A673 (cell line): ENCODE results near the gene MACC1. TPM values are rescaled to one million over a fixed set of nuclear protein-coding genes. Genes with fewer than 3 reads are reported as not detected.

Experiments
- BruUV-seq: library from RNA; stranded (reverse); fragments of 400-500 nt; replicated peaks from 2 replicates; lab custom pipeline; 2021; lab: Mats Ljungman, UMichigan
- CTCF ChIA-PET: fragments of 300-600 bp; sonication (Branson Sonifier 250); formaldehyde crosslinking; loops from one replicate; lab custom pipeline; 2022; ENCODE audit warnings: antibody characterized with exemption; lab: Charles Lee
- POLR2A ChIA-PET: fragments of 300-600 bp; sonication (Branson Sonifier 250); formaldehyde crosslinking; loops from one replicate; lab custom pipeline; 2022; ENCODE audit warnings: antibody characterized with exemption; ENCODE audit not compliant: low non-redundant PET; lab: Charles Lee
- DNase-seq: peaks from one replicate; pipeline ENCODE4 v3.0.0-alpha.2; 2015; ENCODE audit warnings: low spot score
- H3K27ac ChIP-seq: fragments of 200-600 bp; sonication (generic); 2 replicates; pipeline ENCODE4 v1.5.1; 2016; ENCODE audit warnings: mixed run types, low read depth, mild to moderate bottlenecking, mixed read lengths, antibody characterized with exemption, low read length; ENCODE audit not compliant: poor library complexity, severe bottlenecking
- H3K27me3 ChIP-seq: fragments of 200-600 bp; sonication (generic); replicated peaks from 2 replicates; pipeline ENCODE4 v1.6.1; 2017; ENCODE audit warnings: mixed run types, low read depth, mild to moderate bottlenecking, mixed read lengths, antibody characterized with exemption, low read length; ENCODE audit not compliant: insufficient read depth, poor library complexity
- H3K36me3 ChIP-seq: fragments of 200-600 bp; sonication (generic); 2 replicates; pipeline ENCODE4 v1.6.1; 2016; ENCODE audit warnings: mixed run types, mild to moderate bottlenecking, mixed read lengths, antibody characterized with exemption, low read length; ENCODE audit not compliant: insufficient read depth, poor library complexity, severe bottlenecking
- H3K4me1 ChIP-seq: fragments of 200-600 bp; sonication (generic); 2 replicates; pipeline ENCODE4 v1.6.1; 2017; ENCODE audit warnings: mixed run types, mild to moderate bottlenecking, mixed read lengths, antibody characterized with exemption, low read length; ENCODE audit not compliant: insufficient read depth, poor library complexity, severe bottlenecking
- H3K4me3 ChIP-seq: fragments of 200-600 bp; sonication (generic); 2 replicates; pipeline ENCODE4 v1.5.1; 2016; ENCODE audit warnings: low read depth, mixed run types, mild to moderate bottlenecking, mixed read lengths, low read length; ENCODE audit not compliant: poor library complexity, severe bottlenecking
- H3K9me3 ChIP-seq: fragments of 200-600 bp; sonication (generic); 2 replicates; pipeline ENCODE4 v1.6.1; 2016; ENCODE audit warnings: mixed run types, low read depth, mild to moderate bottlenecking, mixed read lengths, antibody characterized with exemption, low read length; ENCODE audit not compliant: poor library complexity, severe bottlenecking
- CTCF ChIP-seq: fragments of 300-800, 200-600 bp; sonication (generic); conservative IDR thresholded peaks from 2 replicates; pipeline ENCODE4 v1.5.1; 2017; ENCODE audit warnings: low read depth, mild to moderate bottlenecking, antibody characterized with exemption, low read length, moderate library complexity, mixed read lengths
- EZH2 ChIP-seq: fragments of 200-600 bp; sonication (generic); IDR thresholded peaks from 2 replicates; pipeline ENCODE4 v1.6.1; 2017; ENCODE audit warnings: borderline replicate concordance, low read depth, mild to moderate bottlenecking, mixed read lengths, antibody characterized with exemption, low read length; ENCODE audit not compliant: poor library complexity, severe bottlenecking
- intact Hi-C: fragments of 100-400 bp; cut with micrococcal nuclease; formaldehyde crosslinking; loops from one replicate; pipeline ENCODE4 v1.10.0; 2022; ENCODE audit not compliant: unreplicated experiment
- total RNA-seq: library from RNA; stranded (reverse); gene quantifications from 2 replicates; pipeline ENCODE4 v1.2.3, GENCODE V29; 2021

MACC1 gene
- total RNA-seq, 1 experiment from 2014 or later = not detected

GRCh38 chr7:20158684-20159083, 58.5 kb downstream of the MACC1 start:
- H3K27me3 ChIP-seq = peaks cover 14% of the 10 kb centered on the region
- ChIA-PET POLR2A (no interaction called here), CTCF (no interaction called here)
- no peaks in the 10 kb centered on the region for H3K4me1 ChIP-seq
- intact Hi-C loops = loop anchor here (5.0 kb wide), 1 partner anchor 154 kb away; no protein-coding TSS in a partner anchor
- DNase-seq = peak; percentile 18
- no peak for TF ChIP-seq EZH2
- peak; percentile 40; the same call in 1 of the 2 replicates for TF ChIP-seq CTCF
- no peaks in the 10 kb centered on the region for H3K36me3 ChIP-seq
- BruUV-seq = no TSS peak
- no peak overlapping the region for H3K4me3 ChIP-seq
- no peak overlapping the region for H3K27ac ChIP-seq
- no peaks in the 10 kb centered on the region for H3K9me3 ChIP-seq

GRCh38 chr7:20157456-20157855, 59.7 kb downstream of the MACC1 start:
- intact Hi-C loops = loop anchor here (5.0 kb wide), 1 partner anchor 155 kb away; no protein-coding TSS in a partner anchor
- CTCF ChIA-PET = no interaction called here
- BruUV-seq = no TSS peak

GRCh38 chr7:20153999-20154398, 63.2 kb downstream of the MACC1 start:
- no peak for DNase-seq
- BruUV-seq = no TSS peak
- CTCF ChIA-PET = no interaction called here

More at GRCh38 chr7:20157456-20157855, 59.7 kb downstream of the MACC1 start:
- TF ChIP-seq CTCF (no peak), EZH2 (no peak)
- peaks cover 14% of the 10 kb centered on the region for H3K27me3 ChIP-seq
- DNase-seq = no peak
- H3K4me1 ChIP-seq = no peaks in the 10 kb centered on the region
- H3K9me3 ChIP-seq = no peaks in the 10 kb centered on the region
- H3K27ac ChIP-seq = no peak overlapping the region
- H3K4me3 ChIP-seq = no peak overlapping the region
- POLR2A ChIA-PET = no interaction called here
- no peaks in the 10 kb centered on the region for H3K36me3 ChIP-seq

More at GRCh38 chr7:20153999-20154398, 63.2 kb downstream of the MACC1 start:
- no peaks in the 10 kb centered on the region for H3K9me3 ChIP-seq
- no peak overlapping the region for H3K4me3 ChIP-seq
- no peaks in the 10 kb centered on the region for H3K4me1 ChIP-seq
- no peaks in the 10 kb centered on the region for H3K36me3 ChIP-seq
- intact Hi-C loops = no loop called here
- POLR2A ChIA-PET = no interaction called here
- no peak for TF ChIP-seq CTCF
- TF ChIP-seq EZH2 = no peak
- no peak overlapping the region for H3K27ac ChIP-seq
- peaks cover 4% of the 10 kb centered on the region for H3K27me3 ChIP-seq
